ENCODE measurements around the gene CDC5L. TPM values are rescaled to one million over a fixed set of nuclear protein-coding genes. Genes with fewer than 3 reads are reported as not detected.

Gene CDC5L
- total RNA-seq, 2 experiments from 2014 or later, result 22.2 to 26.2 TPM

- Mint-ChIP-seq H3K9me3 (ENCODE audit: low read depth) (no peaks in the 10 kb centered on the region), H3K27me3 (peaks cover 6% of the 10 kb centered on the region), H3K4me3 (no peak overlapping the region), H3K36me3 (peaks cover 5% of the 10 kb centered on the region), H3K27ac (no peak overlapping the region), H3K4me1 (peaks cover 10% of the 10 kb centered on the region)
- ATAC-seq (no peak), DNase-seq (no peak)
- CTCF ChIA-PET, result interaction anchor here (0.6 to 3.2 kb wide), 7 partner anchors 8 to 1469 kb away, joined by 3 to 21 read pairs (median 3); no protein-coding TSS in a partner anchor
Measured at GRCh38 chr6:44454198-44454597, 66.7 kb downstream of the CDC5L start.

- DNase-seq (no peak), ATAC-seq (peak; percentile 78)
- CTCF ChIA-PET, result interaction anchor here (1.0 to 3.2 kb wide), 7 partner anchors 9 to 26 kb away, joined by 3 to 21 read pairs (median 4); no protein-coding TSS in a partner anchor
- H3K4me1 Mint-ChIP-seq, result peaks cover 6% of the 10 kb centered on the region
- peaks cover 3% of the 10 kb centered on the region for H3K36me3 Mint-ChIP-seq
- no peak overlapping the region for H3K4me3 Mint-ChIP-seq
- H3K9me3 Mint-ChIP-seq (ENCODE audit: low read depth), result no peaks in the 10 kb centered on the region
- no peak overlapping the region for H3K27ac Mint-ChIP-seq
- peaks cover 9% of the 10 kb centered on the region for H3K27me3 Mint-ChIP-seq
Measured at GRCh38 chr6:44456070-44456965, 68.8 kb downstream of the CDC5L start.

GRCh38 chr6:44456966-44457292, 69.4 kb downstream of the CDC5L start:
- H3K27me3 Mint-ChIP-seq, result peaks cover 9% of the 10 kb centered on the region
- H3K27ac Mint-ChIP-seq, result no peak overlapping the region
- ATAC-seq (no peak), DNase-seq (no peak)
- H3K4me3 Mint-ChIP-seq, result no peak overlapping the region
- peaks cover 6% of the 10 kb centered on the region for H3K4me1 Mint-ChIP-seq
- CTCF ChIA-PET, result interaction anchor here (1.3 to 3.7 kb wide), 6 partner anchors 10 to 26 kb away, joined by 3 to 21 read pairs (median 5); no protein-coding TSS in a partner anchor
- no peaks in the 10 kb centered on the region for H3K36me3 Mint-ChIP-seq
- H3K9me3 Mint-ChIP-seq (ENCODE audit: low read depth), result no peaks in the 10 kb centered on the region

GRCh38 chr6:44457596-44457995, 70.1 kb downstream of the CDC5L start:
- no peak for ATAC-seq

GRCh38 chr6:44458551-44458950, 71.0 kb downstream of the CDC5L start:
- Mint-ChIP-seq H3K27ac (no peak overlapping the region), H3K36me3 (no peaks in the 10 kb centered on the region), H3K9me3 (ENCODE audit: low read depth) (no peaks in the 10 kb centered on the region), H3K4me3 (no peak overlapping the region), H3K27me3 (peaks cover 11% of the 10 kb centered on the region), H3K4me1 (peaks cover 11% of the 10 kb centered on the region)
- CTCF ChIA-PET, result interaction anchor here (0.8 to 3.7 kb wide), 6 partner anchors 11 to 27 kb away, joined by 3 to 13 read pairs (median 4); no protein-coding TSS in a partner anchor
- ATAC-seq, result no peak
- DNase-seq, result no peak

More at GRCh38 chr6:44457596-44457995, 70.1 kb downstream of the CDC5L start:
- Mint-ChIP-seq H3K27ac (no peak overlapping the region), H3K4me3 (no peak overlapping the region), H3K4me1 (peaks cover 6% of the 10 kb centered on the region), H3K9me3 (ENCODE audit: low read depth) (no peaks in the 10 kb centered on the region), H3K27me3 (peaks cover 11% of the 10 kb centered on the region), H3K36me3 (no peaks in the 10 kb centered on the region)
- no peak for DNase-seq
- CTCF ChIA-PET, result interaction anchor here (1.3 to 3.7 kb wide), 4 partner anchors 11 to 20 kb away, joined by 4 to 13 read pairs (median 7); no protein-coding TSS in a partner anchor

GRCh38 chr6:44462335-44462734, 74.8 kb downstream of the CDC5L start:
- peaks cover 14% of the 10 kb centered on the region for H3K27me3 Mint-ChIP-seq
- H3K27ac Mint-ChIP-seq, result no peak overlapping the region
- CTCF ChIA-PET, result interaction anchor here (1.3 to 2.3 kb wide), 5 partner anchors 8 to 33 kb away, joined by 3 to 14 read pairs (median 5); no protein-coding TSS in a partner anchor
- H3K4me1 Mint-ChIP-seq, result peaks cover 5% of the 10 kb centered on the region
- H3K36me3 Mint-ChIP-seq, result no peaks in the 10 kb centered on the region
- no peak for ATAC-seq
- no peak for DNase-seq
- H3K9me3 Mint-ChIP-seq (ENCODE audit: low read depth), result no peaks in the 10 kb centered on the region
- H3K4me3 Mint-ChIP-seq, result no peak overlapping the region

GRCh38 chr6:44462797-44463727, 75.6 kb downstream of the CDC5L start:
- ATAC-seq (peak; percentile 23), DNase-seq (no peak)
- H3K4me1 Mint-ChIP-seq, result peaks cover 5% of the 10 kb centered on the region
- no peaks in the 10 kb centered on the region for H3K36me3 Mint-ChIP-seq
- peaks cover 14% of the 10 kb centered on the region for H3K27me3 Mint-ChIP-seq
- no peak overlapping the region for H3K4me3 Mint-ChIP-seq
- no peak overlapping the region for H3K27ac Mint-ChIP-seq
- H3K9me3 Mint-ChIP-seq (ENCODE audit: low read depth), result no peaks in the 10 kb centered on the region
- CTCF ChIA-PET, result interaction anchor here (1.3 to 2.3 kb wide), 4 partner anchors 8 to 34 kb away, joined by 3 to 14 read pairs (median 4); no protein-coding TSS in a partner anchor

- Mint-ChIP-seq H3K9me3 (ENCODE audit: low read depth) (no peaks in the 10 kb centered on the region), H3K27ac (no peak overlapping the region), H3K4me1 (peaks cover 5% of the 10 kb centered on the region), H3K36me3 (no peaks in the 10 kb centered on the region), H3K27me3 (peaks cover 14% of the 10 kb centered on the region), H3K4me3 (no peak overlapping the region)
- ATAC-seq (no peak), DNase-seq (no peak)
- CTCF ChIA-PET, result interaction anchor here (1.3 kb wide), 1 partner anchor 9 kb away, joined by 5 read pairs; no protein-coding TSS in a partner anchor
Measured at GRCh38 chr6:44463728-44464450, 76.4 kb downstream of the CDC5L start.

GRCh38 chr6:44464527-44465310, 77.2 kb downstream of the CDC5L start:
- Mint-ChIP-seq H3K9me3 (ENCODE audit: low read depth) (no peaks in the 10 kb centered on the region), H3K4me1 (peaks cover 5% of the 10 kb centered on the region), H3K4me3 (no peak overlapping the region), H3K27me3 (peaks cover 14% of the 10 kb centered on the region), H3K27ac (no peak overlapping the region), H3K36me3 (no peaks in the 10 kb centered on the region)
- DNase-seq, result no peak
- CTCF ChIA-PET, result interaction anchor here (2.6 kb wide), 1 partner anchor 11 kb away, joined by 11 read pairs; no protein-coding TSS in a partner anchor
- no peak for ATAC-seq

- Mint-ChIP-seq H3K4me3 (no peak overlapping the region), H3K27ac (no peak overlapping the region), H3K4me1 (peaks cover 5% of the 10 kb centered on the region), H3K27me3 (peaks cover 16% of the 10 kb centered on the region), H3K36me3 (no peaks in the 10 kb centered on the region), H3K9me3 (ENCODE audit: low read depth) (no peaks in the 10 kb centered on the region)
- DNase-seq, result no peak
- no peak for ATAC-seq
- CTCF ChIA-PET, result interaction anchor here (1.2 to 2.6 kb wide), 2 partner anchors 9 to 200 kb away, joined by 3 to 11 read pairs; no protein-coding TSS in a partner anchor
Measured at GRCh38 chr6:44466955-44467354, 79.4 kb downstream of the CDC5L start.

GRCh38 chr6:44468835-44469234, 81.3 kb downstream of the CDC5L start:
- CTCF ChIA-PET, result interaction anchor here (0.8 to 3.0 kb wide), 8 partner anchors 9 to 892 kb away, joined by 3 to 11 read pairs (median 8); no protein-coding TSS in a partner anchor
- H3K27me3 Mint-ChIP-seq, result peaks cover 16% of the 10 kb centered on the region

GRCh38 chr6:44470115-44470464, 82.6 kb downstream of the CDC5L start:
- Mint-ChIP-seq H3K27ac (no peak overlapping the region), H3K4me3 (no peak overlapping the region), H3K36me3 (no peaks in the 10 kb centered on the region), H3K27me3 (peaks cover 16% of the 10 kb centered on the region), H3K9me3 (ENCODE audit: low read depth) (no peaks in the 10 kb centered on the region), H3K4me1 (peaks cover 2% of the 10 kb centered on the region)
- DNase-seq (no peak), ATAC-seq (no peak)
- CTCF ChIA-PET, result interaction anchor here (0.7 to 3.0 kb wide), 17 partner anchors 7 to 1278 kb away, joined by 3 to 11 read pairs (median 4); no protein-coding TSS in a partner anchor

More at GRCh38 chr6:44468835-44469234, 81.3 kb downstream of the CDC5L start:
- no peaks in the 10 kb centered on the region for H3K4me1 Mint-ChIP-seq
- ATAC-seq (no peak), DNase-seq (no peak)
- H3K4me3 Mint-ChIP-seq, result no peak overlapping the region
- H3K27ac Mint-ChIP-seq, result no peak overlapping the region
- no peaks in the 10 kb centered on the region for H3K9me3 Mint-ChIP-seq (ENCODE audit: low read depth)
- H3K36me3 Mint-ChIP-seq, result no peaks in the 10 kb centered on the region

Measured in activated CD8-positive, alpha-beta memory T cell treated with anti-CD3 and anti-CD28 coated beads, Interleukin-2, amount 10 ng/mL, durations not matched to agents 7 days and 5 days (primary cell).